ENCODE results near the gene BMAL1. TPM values are rescaled to one million over a fixed set of nuclear protein-coding genes. Genes with fewer than 3 reads are reported as not detected.

BMAL1 gene
- total RNA-seq, 1 experiment from 2014 or later = 8.3 TPM

DNA sequence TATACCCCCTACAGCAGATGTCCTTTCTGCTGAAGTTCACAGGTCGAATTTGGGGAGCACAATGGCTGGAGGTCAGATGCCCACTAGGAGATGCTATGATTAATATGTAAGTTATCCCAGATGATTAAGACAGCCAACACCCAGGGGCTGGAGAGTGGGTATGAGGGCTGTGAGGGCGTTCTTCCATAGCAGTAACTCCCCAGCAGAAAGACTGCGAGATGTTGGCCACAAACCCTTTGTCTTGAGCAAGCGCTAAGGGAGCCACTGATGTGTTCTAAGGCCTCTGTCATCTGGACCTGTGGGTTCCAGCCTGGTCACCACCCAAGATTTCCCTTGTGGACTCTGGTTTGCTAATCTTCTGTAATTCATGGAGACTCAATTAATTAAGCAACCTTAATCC, 77.6 kb downstream of the BMAL1 start (continued):
- TF ChIP-seq ATF2 (CRISPR knock-in tag; IDR thresholded peaks at IDR 0.05; ENCODE audit: borderline replicate concordance, low read depth) = no peak
- no peak for TF ChIP-seq NR3C1 (CRISPR knock-in tag; conservative IDR thresholded peaks at IDR 0.05; ENCODE audit: low read depth)
- TF ChIP-seq TCF7 (CRISPR knock-in tag; IDR thresholded peaks at IDR 0.05; ENCODE audit: low read depth) = no peak
- TF ChIP-seq ZNF396 (CRISPR knock-in tag; IDR thresholded peaks at IDR 0.05; ENCODE audit: borderline replicate concordance) = no peak
- TF ChIP-seq ZNF317 (CRISPR knock-in tag; IDR thresholded peaks at IDR 0.05; ENCODE audit: borderline replicate concordance, low read depth) = no peak
- TF ChIP-seq, protein P1, sequence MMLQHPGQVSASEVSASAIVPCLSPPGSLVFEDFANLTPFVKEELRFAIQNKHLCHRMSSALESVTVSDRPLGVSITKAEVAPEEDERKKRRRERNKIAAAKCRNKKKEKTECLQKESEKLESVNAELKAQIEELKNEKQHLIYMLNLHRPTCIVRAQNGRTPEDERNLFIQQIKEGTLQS (CRISPR knock-in tag; conservative IDR thresholded peaks at IDR 0.05) = no peak
- TF ChIP-seq NR1H2 (CRISPR knock-in tag; IDR thresholded peaks at IDR 0.05) = no peak
- TF ChIP-seq TP53 (CRISPR knock-in tag; IDR thresholded peaks at IDR 0.05) = no peak
- no peak for TF ChIP-seq PRDM15 (CRISPR knock-in tag; IDR thresholded peaks at IDR 0.05)

- H3K27me3 Mint-ChIP-seq (ENCODE audit: low read depth) = no peaks in the 10 kb centered on the region
- H3K9me3 Mint-ChIP-seq = no peaks in the 10 kb centered on the region
- DNase-seq (ENCODE audit: low spot score) = peak; percentile 59
- POLR2A ChIA-PET = no interaction called here
- no peaks in the 10 kb centered on the region for H3K36me3 Mint-ChIP-seq
- no peak for TF ChIP-seq EMX1 (CRISPR knock-in tag; IDR thresholded peaks at IDR 0.05)
- no peak for TF ChIP-seq RELA (CRISPR knock-in tag; IDR thresholded peaks at IDR 0.05; ENCODE audit: borderline replicate concordance)
- TF ChIP-seq ELF4 (CRISPR knock-in tag; IDR thresholded peaks at IDR 0.05; ENCODE audit: low read depth) = no peak
- no peak for TF ChIP-seq ZBTB21 (CRISPR knock-in tag; IDR thresholded peaks at IDR 0.05; ENCODE audit: borderline replicate concordance)
- TF ChIP-seq SOX15 (CRISPR knock-in tag; IDR thresholded peaks at IDR 0.05) = no peak
- TF ChIP-seq ZNF232 (CRISPR knock-in tag; IDR thresholded peaks at IDR 0.05) = no peak
- TF ChIP-seq, protein P2, sequence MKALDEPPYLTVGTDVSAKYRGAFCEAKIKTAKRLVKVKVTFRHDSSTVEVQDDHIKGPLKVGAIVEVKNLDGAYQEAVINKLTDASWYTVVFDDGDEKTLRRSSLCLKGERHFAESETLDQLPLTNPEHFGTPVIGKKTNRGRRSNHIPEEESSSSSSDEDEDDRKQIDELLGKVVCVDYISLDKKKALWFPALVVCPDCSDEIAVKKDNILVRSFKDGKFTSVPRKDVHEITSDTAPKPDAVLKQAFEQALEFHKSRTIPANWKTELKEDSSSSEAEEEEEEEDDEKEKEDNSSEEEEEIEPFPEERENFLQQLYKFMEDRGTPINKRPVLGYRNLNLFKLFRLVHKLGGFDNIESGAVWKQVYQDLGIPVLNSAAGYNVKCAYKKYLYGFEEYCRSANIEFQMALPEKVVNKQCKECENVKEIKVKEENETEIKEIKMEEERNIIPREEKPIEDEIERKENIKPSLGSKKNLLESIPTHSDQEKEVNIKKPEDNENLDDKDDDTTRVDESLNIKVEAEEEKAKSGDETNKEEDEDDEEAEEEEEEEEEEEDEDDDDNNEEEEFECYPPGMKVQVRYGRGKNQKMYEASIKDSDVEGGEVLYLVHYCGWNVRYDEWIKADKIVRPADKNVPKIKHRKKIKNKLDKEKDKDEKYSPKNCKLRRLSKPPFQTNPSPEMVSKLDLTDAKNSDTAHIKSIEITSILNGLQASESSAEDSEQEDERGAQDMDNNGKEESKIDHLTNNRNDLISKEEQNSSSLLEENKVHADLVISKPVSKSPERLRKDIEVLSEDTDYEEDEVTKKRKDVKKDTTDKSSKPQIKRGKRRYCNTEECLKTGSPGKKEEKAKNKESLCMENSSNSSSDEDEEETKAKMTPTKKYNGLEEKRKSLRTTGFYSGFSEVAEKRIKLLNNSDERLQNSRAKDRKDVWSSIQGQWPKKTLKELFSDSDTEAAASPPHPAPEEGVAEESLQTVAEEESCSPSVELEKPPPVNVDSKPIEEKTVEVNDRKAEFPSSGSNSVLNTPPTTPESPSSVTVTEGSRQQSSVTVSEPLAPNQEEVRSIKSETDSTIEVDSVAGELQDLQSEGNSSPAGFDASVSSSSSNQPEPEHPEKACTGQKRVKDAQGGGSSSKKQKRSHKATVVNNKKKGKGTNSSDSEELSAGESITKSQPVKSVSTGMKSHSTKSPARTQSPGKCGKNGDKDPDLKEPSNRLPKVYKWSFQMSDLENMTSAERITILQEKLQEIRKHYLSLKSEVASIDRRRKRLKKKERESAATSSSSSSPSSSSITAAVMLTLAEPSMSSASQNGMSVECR (CRISPR knock-in tag; IDR thresholded peaks at IDR 0.05; ENCODE audit: borderline replicate concordance) = no peak
- no peak for TF ChIP-seq RORB (CRISPR knock-in tag; IDR thresholded peaks at IDR 0.05)
- TF ChIP-seq TEAD1 (CRISPR knock-in tag; IDR thresholded peaks at IDR 0.05) = no peak
- TF ChIP-seq CBFB (CRISPR knock-in tag; IDR thresholded peaks at IDR 0.05; ENCODE audit: low read depth) = no peak
- TF ChIP-seq, protein P3, sequence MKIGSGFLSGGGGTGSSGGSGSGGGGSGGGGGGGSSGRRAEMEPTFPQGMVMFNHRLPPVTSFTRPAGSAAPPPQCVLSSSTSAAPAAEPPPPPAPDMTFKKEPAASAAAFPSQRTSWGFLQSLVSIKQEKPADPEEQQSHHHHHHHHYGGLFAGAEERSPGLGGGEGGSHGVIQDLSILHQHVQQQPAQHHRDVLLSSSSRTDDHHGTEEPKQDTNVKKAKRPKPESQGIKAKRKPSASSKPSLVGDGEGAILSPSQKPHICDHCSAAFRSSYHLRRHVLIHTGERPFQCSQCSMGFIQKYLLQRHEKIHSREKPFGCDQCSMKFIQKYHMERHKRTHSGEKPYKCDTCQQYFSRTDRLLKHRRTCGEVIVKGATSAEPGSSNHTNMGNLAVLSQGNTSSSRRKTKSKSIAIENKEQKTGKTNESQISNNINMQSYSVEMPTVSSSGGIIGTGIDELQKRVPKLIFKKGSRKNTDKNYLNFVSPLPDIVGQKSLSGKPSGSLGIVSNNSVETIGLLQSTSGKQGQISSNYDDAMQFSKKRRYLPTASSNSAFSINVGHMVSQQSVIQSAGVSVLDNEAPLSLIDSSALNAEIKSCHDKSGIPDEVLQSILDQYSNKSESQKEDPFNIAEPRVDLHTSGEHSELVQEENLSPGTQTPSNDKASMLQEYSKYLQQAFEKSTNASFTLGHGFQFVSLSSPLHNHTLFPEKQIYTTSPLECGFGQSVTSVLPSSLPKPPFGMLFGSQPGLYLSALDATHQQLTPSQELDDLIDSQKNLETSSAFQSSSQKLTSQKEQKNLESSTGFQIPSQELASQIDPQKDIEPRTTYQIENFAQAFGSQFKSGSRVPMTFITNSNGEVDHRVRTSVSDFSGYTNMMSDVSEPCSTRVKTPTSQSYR (CRISPR knock-in tag; IDR thresholded peaks at IDR 0.05) = no peak
- no peak for TF ChIP-seq ESRRA (CRISPR knock-in tag; IDR thresholded peaks at IDR 0.05; ENCODE audit: borderline replicate concordance)
- no peak for TF ChIP-seq HMGXB4 (CRISPR knock-in tag; IDR thresholded peaks at IDR 0.05)
- TF ChIP-seq MYBL2 (CRISPR knock-in tag; IDR thresholded peaks at IDR 0.05) = no peak
- no peak for TF ChIP-seq ATF1 (CRISPR knock-in tag; IDR thresholded peaks at IDR 0.05)
- H3K4me3 Mint-ChIP-seq = no peak overlapping the region
- CTCF ChIA-PET = interaction anchor here (1.2 kb wide), 1 partner anchor 147 kb away, joined by 3 read pairs; no protein-coding TSS in a partner anchor
- ATAC-seq = peak; percentile 83
- no peak overlapping the region for H3K27ac Mint-ChIP-seq
- H3K4me1 Mint-ChIP-seq = 0 out of 2 replicates have a peak, but pooled peaks cover 3% of the 10 kb centered on the region
Measured at GRCh38 chr11:13357232-13357631, 79.6 kb downstream of the BMAL1 start.

All from WTC11 (cell line).